GM12873 (cell line): Measurements from ENCODE around the gene CASP8.

Experiments used
- CTCF ChIP-seq: IDR thresholded peaks from 2 replicates; pipeline ENCODE4 v1.5.1; 2012; ENCODE audit warnings: low read depth, mild to moderate bottlenecking, moderate library complexity, low read length, control low read depth; ENCODE audit not compliant: insufficient read depth; ENCODE audit errors: missing control alignments

CASP8 gene

DNA sequence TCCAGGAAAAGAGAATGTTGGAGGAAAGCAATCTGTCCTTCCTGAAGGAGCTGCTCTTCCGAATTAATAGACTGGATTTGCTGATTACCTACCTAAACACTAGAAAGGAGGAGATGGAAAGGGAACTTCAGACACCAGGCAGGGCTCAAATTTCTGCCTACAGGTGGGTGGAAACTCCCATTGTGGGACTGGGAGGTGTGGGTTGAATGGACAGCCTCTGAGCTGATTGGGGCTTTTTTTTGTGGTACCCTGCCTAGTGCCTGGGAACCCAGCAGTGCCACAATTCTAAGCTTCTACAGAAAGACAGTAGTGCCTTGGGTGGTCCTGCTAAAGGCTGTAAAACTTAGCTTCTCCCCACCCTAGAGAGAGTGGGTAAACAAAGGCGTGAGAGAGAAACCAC lies 6.3 kb downstream of the CASP8 start:
- no peak for TF ChIP-seq CTCF

DNA sequence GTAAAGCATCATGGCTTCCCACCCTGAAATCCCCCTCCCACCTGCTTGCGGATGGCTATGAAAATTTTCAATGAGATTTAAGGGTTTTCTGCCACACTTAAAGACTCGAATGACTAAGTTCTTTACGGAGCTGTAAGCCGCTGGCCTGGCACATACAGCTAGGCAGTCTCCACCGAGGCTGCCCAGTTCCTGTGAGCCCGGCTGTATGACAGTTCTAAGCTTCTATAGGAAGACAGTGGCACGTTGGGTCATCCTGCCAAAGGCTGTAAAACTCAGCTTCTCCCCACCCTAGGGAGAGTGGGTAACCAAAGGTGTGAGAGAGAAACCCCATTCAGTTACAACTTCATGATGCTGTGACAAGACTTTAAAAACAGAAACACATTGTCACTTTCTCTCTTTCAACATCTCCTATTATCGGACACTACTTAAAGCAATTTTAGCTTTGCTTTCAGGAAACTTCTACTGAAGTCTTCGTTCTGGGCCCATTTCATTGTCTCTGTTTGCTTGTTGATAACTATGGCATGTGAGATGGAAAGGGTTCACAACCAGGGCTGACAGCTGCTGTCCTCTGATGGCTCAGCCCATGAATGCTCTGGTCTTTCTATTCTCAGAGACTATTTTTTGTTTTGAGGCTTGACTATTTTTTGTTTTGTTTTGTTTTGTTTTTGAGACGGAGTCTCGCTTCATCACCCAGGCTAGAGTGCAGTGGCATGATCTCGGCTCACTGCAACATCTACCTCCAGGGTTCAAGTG lies 7.1 kb downstream of the CASP8 start:
- TF ChIP-seq CTCF, result no peak

GRCh38 chr2:201269764-201270163 lies 9.4 kb downstream of the CASP8 start:
- no peak for TF ChIP-seq CTCF

GRCh38 chr2:201270293-201271001 lies 10.1 kb downstream of the CASP8 start:
- TF ChIP-seq CTCF, result no peak

GRCh38 chr2:201271917-201272316 lies 11.6 kb downstream of the CASP8 start:
- TF ChIP-seq CTCF, result no peak

GRCh38 chr2:201273330-201273983 lies 13.1 kb downstream of the CASP8 start:
- TF ChIP-seq CTCF, result no peak

- no peak for TF ChIP-seq CTCF
Measured at GRCh38 chr2:201275069-201275468, 14.7 kb downstream of the CASP8 start.
